NT2/D1 (cell line): Measurements from ENCODE around the gene HOXC13.

Experiments used
- YY1 ChIP-seq: IDR thresholded peaks from 2 replicates; pipeline ENCODE4 v1.6.1; 2011; ENCODE audit not compliant: insufficient read length, insufficient read depth
- ZNF274 ChIP-seq: IDR thresholded peaks from 2 replicates; pipeline ENCODE4 v1.6.1; 2011; ENCODE audit warnings: mild to moderate bottlenecking, low read depth, low read length

GRCh38 chr12:53987787-53988230, 49.2 kb downstream of the HOXC13 start:
- TF ChIP-seq ZNF274 (no peak), YY1 (no peak)
